Stomach (tissue), 4 donors: ENCODE measurements around the gene GPR158.

Experiments
- CTCF ChIP-seq, 7 experiments: fragments of 450-650 bp in 4 of 7; fragments of 200-600 bp in 3 of 7; sonication (generic) in 3 of 7; IDR thresholded peaks; one replicate each; pipeline ENCODE4 v1.5.1; 2016 to 2019; ENCODE audit warnings: antibody characterized with exemption in 7 of 7, control low read depth in 2 of 7, mild to moderate bottlenecking in 1 of 7
- EP300 ChIP-seq: sonication (generic); formaldehyde crosslinking; IDR thresholded peaks from one replicate; pipeline ENCODE4 v1.6.1; 2017; ENCODE audit warnings: antibody characterized with exemption
- POLR2A ChIP-seq, 4 donors: fragments of 450-650 bp; IDR thresholded peaks; one replicate each; pipeline ENCODE4 v1.6.1; 2016; ENCODE audit warnings: antibody characterized with exemption in 4 of 4, control low read depth in 2 of 4, mild to moderate bottlenecking in 1 of 4, moderate library complexity in 1 of 4
- POLR2AphosphoS5 ChIP-seq, 3 donors: sonication (generic); formaldehyde crosslinking; IDR thresholded peaks; one replicate each; pipeline ENCODE4 v1.6.1; 2016; ENCODE audit warnings: antibody characterized with exemption in 3 of 3

DNA sequence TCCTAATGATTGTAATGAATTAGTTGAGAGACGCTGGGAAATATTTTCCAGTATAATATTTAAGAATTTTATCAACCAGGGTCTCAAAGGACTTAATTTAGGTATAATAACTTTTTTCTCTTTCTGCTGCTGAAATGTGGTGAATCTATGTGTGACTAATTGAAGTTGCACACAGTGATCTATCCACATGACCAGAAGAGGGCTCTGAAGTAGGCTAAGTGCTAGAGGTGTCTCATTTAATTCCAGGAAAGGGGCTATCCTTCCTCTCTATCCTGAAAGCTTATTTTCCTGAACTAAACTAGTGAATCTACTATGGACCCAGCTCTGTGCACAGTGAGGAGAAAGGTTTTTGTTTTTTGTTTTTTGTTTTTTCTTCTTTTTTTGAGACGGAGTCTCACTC is 464.8 kb downstream of the GPR158 start:
- TF ChIP-seq POLR2A (IDR thresholded peaks at IDR 0.05) (no peak), CTCF (IDR thresholded peaks at IDR 0.05) (no peak), EP300 (no peak), POLR2AphosphoS5 (IDR thresholded peaks at IDR 0.05) (no peak)
